ENCODE data around the gene BAHCC1.

DNA sequence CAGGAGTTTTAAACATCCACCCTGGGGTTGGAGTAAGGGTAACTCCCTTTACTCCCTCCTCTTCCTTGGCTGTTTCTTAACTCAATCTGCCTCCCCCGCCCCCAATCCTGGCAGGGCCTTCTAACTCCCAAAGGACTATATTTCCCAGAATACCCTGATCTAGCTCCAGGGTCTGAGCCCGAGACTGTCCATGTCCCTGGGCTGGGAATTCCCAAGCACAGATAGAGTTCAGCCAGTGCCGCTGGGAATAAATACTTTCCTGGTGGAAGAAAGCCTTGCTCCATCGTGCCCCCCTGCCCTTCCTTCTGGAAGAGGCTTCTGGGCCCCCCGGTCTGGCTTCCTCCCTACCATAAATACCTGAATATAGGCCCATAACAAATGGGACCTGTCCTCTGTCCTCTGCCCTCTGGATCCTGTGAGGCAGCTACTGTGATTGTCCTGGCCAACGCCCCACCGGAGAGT lies 10.2 kb downstream of the BAHCC1 start:
- TF ChIP-seq, protein P1, sequence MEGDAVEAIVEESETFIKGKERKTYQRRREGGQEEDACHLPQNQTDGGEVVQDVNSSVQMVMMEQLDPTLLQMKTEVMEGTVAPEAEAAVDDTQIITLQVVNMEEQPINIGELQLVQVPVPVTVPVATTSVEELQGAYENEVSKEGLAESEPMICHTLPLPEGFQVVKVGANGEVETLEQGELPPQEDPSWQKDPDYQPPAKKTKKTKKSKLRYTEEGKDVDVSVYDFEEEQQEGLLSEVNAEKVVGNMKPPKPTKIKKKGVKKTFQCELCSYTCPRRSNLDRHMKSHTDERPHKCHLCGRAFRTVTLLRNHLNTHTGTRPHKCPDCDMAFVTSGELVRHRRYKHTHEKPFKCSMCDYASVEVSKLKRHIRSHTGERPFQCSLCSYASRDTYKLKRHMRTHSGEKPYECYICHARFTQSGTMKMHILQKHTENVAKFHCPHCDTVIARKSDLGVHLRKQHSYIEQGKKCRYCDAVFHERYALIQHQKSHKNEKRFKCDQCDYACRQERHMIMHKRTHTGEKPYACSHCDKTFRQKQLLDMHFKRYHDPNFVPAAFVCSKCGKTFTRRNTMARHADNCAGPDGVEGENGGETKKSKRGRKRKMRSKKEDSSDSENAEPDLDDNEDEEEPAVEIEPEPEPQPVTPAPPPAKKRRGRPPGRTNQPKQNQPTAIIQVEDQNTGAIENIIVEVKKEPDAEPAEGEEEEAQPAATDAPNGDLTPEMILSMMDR (IDR thresholded peaks at IDR 0.05), result no peak
- TF ChIP-seq EZH2 (IDR thresholded peaks at IDR 0.05), result no peak

All from neural progenitor cell (in vitro differentiated cells).